SU-DHL-6 (cell line): ENCODE results near the gene POU3F4.
A peak's percentile ranks its signal among the peaks of the same experiment; 100 is the strongest.

Source experiments
- H2AFZ ChIP-seq: fragments of 200-600 bp; sonication (generic); 2 replicates; pipeline ENCODE4 v1.6.1; 2014; ENCODE audit warnings: low read depth, mild to moderate bottlenecking, moderate library complexity, mixed read lengths, antibody characterized with exemption, low read length; ENCODE audit not compliant: severe bottlenecking
- H3F3A ChIP-seq: fragments of 200-600 bp; shearing (Covaris generic); 2 replicates; pipeline ENCODE4 v1.6.0; 2016; ENCODE audit warnings: antibody characterized with exemption, mild to moderate bottlenecking; ENCODE audit not compliant: insufficient read depth
- H3K27ac ChIP-seq: fragments of 200-600 bp; sonication (generic); 2 replicates; pipeline ENCODE4 v1.5.1; 2016; ENCODE audit warnings: low read depth, mild to moderate bottlenecking, low read length, moderate library complexity, mixed read lengths
- H3K27me3 ChIP-seq: fragments of 200-600 bp; sonication (generic), shearing (Covaris generic); 2 replicates; pipeline ENCODE4 v1.6.0; 2014; ENCODE audit warnings: mild to moderate bottlenecking, low read length
- H3K36me3 ChIP-seq: fragments of 200-600 bp; sonication (generic); 2 replicates; pipeline ENCODE4 v1.6.1; 2014; ENCODE audit warnings: mild to moderate bottlenecking, low read length, mixed read lengths
- H3K4me2 ChIP-seq: fragments of 300-600, 200-600 bp; shearing (Covaris generic), sonication (generic); 2 replicates; pipeline ENCODE4 v1.6.0; 2014; ENCODE audit warnings: low read length, low read depth, mild to moderate bottlenecking; ENCODE audit not compliant: poor library complexity, severe bottlenecking
- H3K4me3 ChIP-seq: fragments of 200-600 bp; sonication (generic); 2 replicates; pipeline ENCODE4 v1.5.1; 2014; ENCODE audit warnings: antibody characterized with exemption, low read length, mild to moderate bottlenecking, mixed read lengths; ENCODE audit not compliant: insufficient read depth, poor library complexity, severe bottlenecking
- H3K79me2 ChIP-seq: fragments of 200-600 bp; sonication (generic); 2 replicates; pipeline ENCODE4 v1.6.1; 2014; ENCODE audit warnings: mild to moderate bottlenecking, low read length, moderate library complexity; ENCODE audit not compliant: insufficient read depth
- H3K9ac ChIP-seq: fragments of 200-600 bp; sonication (generic); 2 replicates; pipeline ENCODE4 v1.7.0; 2014; ENCODE audit warnings: mild to moderate bottlenecking, low read length
- H3K9me2 ChIP-seq: fragments of 200-600 bp; sonication (generic); replicated peaks from 2 replicates; pipeline ENCODE4 v1.6.1; 2014; ENCODE audit warnings: low read length; ENCODE audit not compliant: insufficient read depth
- H3K9me3 ChIP-seq: fragments of 200-600 bp; sonication (generic); 2 replicates; pipeline ENCODE4 v1.6.1; 2014; ENCODE audit warnings: low read length, mixed read lengths; ENCODE audit not compliant: insufficient read depth
- H4K20me1 ChIP-seq: fragments of 200-600 bp; sonication (generic); 2 replicates; pipeline ENCODE4 v1.6.1; 2014; ENCODE audit warnings: low read depth, mild to moderate bottlenecking, antibody characterized with exemption, low read length, moderate library complexity, mixed read lengths
- EZH2phosphoT487 ChIP-seq: fragments of 200-600 bp; sonication (generic), shearing (Covaris generic); conservative IDR thresholded peaks from 2 replicates; pipeline ENCODE4 v1.6.1; 2018; ENCODE audit warnings: mild to moderate bottlenecking, antibody characterized with exemption, low read length, moderate library complexity, mixed read lengths
- TF ChIP-seq, protein P1 (sequence below): fragments of 200-600 bp; sonication (generic); IDR thresholded peaks from one replicate; pipeline ENCODE4 v1.5.1; 2017; ENCODE audit warnings: antibody characterized with exemption, mild to moderate bottlenecking, low read length, moderate library complexity; ENCODE audit not compliant: insufficient read depth, poor library complexity, severe bottlenecking

POU3F4 gene

GRCh38 chrX:83508006-83508405, at the start of gene POU3F4:
TSS of gene POU3F4 (plus strand) at chrX:83508290. CDS start at chrX:83508325, 35 bp downstream.
- no peaks in the 10 kb centered on the region for H3K27me3 ChIP-seq
- H3F3A ChIP-seq = no peaks in the 10 kb centered on the region
- no peaks in the 10 kb centered on the region for H3K36me3 ChIP-seq
- H4K20me1 ChIP-seq = no peaks in the 10 kb centered on the region
- H3K79me2 ChIP-seq = no peaks in the 10 kb centered on the region
- H3K9ac ChIP-seq = no peak within 1 kb of the TSS
- no peaks in the 10 kb centered on the region for H3K9me2 ChIP-seq
- H3K4me3 ChIP-seq = no peak within 1 kb of the TSS
- no peak within 1 kb of the TSS for H3K4me2 ChIP-seq
- H3K9me3 ChIP-seq = no peaks in the 10 kb centered on the region
- TF ChIP-seq, protein P1, sequence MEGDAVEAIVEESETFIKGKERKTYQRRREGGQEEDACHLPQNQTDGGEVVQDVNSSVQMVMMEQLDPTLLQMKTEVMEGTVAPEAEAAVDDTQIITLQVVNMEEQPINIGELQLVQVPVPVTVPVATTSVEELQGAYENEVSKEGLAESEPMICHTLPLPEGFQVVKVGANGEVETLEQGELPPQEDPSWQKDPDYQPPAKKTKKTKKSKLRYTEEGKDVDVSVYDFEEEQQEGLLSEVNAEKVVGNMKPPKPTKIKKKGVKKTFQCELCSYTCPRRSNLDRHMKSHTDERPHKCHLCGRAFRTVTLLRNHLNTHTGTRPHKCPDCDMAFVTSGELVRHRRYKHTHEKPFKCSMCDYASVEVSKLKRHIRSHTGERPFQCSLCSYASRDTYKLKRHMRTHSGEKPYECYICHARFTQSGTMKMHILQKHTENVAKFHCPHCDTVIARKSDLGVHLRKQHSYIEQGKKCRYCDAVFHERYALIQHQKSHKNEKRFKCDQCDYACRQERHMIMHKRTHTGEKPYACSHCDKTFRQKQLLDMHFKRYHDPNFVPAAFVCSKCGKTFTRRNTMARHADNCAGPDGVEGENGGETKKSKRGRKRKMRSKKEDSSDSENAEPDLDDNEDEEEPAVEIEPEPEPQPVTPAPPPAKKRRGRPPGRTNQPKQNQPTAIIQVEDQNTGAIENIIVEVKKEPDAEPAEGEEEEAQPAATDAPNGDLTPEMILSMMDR = no peak
- no peak for TF ChIP-seq EZH2phosphoT487
- no peak within 1 kb of the TSS for H2AFZ ChIP-seq
- no peak within 1 kb of the TSS for H3K27ac ChIP-seq

GRCh38 chrX:83469551-83469950, 38.5 kb upstream of the POU3F4 start:
- H3K79me2 ChIP-seq = no peaks in the 10 kb centered on the region
- H3K9ac ChIP-seq = no peak overlapping the region
- H3K9me3 ChIP-seq = no peaks in the 10 kb centered on the region
- H3K4me3 ChIP-seq = no peak overlapping the region
- no peaks in the 10 kb centered on the region for H3K36me3 ChIP-seq
- H4K20me1 ChIP-seq = no peaks in the 10 kb centered on the region
- no peak overlapping the region for H3K4me2 ChIP-seq
- no peak overlapping the region for H3K27ac ChIP-seq
- no peaks in the 10 kb centered on the region for H3K9me2 ChIP-seq
- H3K27me3 ChIP-seq = no peaks in the 10 kb centered on the region
- TF ChIP-seq, protein P1 = peak; percentile 18
- no peak for TF ChIP-seq EZH2phosphoT487
- no peaks in the 10 kb centered on the region for H3F3A ChIP-seq
- no peak overlapping the region for H2AFZ ChIP-seq

- H3K27me3 ChIP-seq = no peaks in the 10 kb centered on the region
- H3K9ac ChIP-seq = no peak overlapping the region
- H3K79me2 ChIP-seq = no peaks in the 10 kb centered on the region
- no peak for TF ChIP-seq EZH2phosphoT487
- H4K20me1 ChIP-seq = no peaks in the 10 kb centered on the region
- H3K4me2 ChIP-seq = no peak overlapping the region
- H3K27ac ChIP-seq = no peak overlapping the region
- no peak overlapping the region for H2AFZ ChIP-seq
- no peaks in the 10 kb centered on the region for H3K36me3 ChIP-seq
- H3K9me3 ChIP-seq = no peaks in the 10 kb centered on the region
- H3K9me2 ChIP-seq = no peaks in the 10 kb centered on the region
- H3F3A ChIP-seq = no peaks in the 10 kb centered on the region
- no peak overlapping the region for H3K4me3 ChIP-seq
Measured at GRCh38 chrX:83495898-83496297, 12.2 kb upstream of the POU3F4 start.

- Histone ChIP-seq H3K4me3 (no peak overlapping the region), H3K27me3 (no peaks in the 10 kb centered on the region), H3K9ac (no peak overlapping the region), H3K4me2 (no peak overlapping the region), H3K9me3 (no peaks in the 10 kb centered on the region), H3K27ac (no peak overlapping the region), H3K79me2 (no peaks in the 10 kb centered on the region), H3K9me2 (no peaks in the 10 kb centered on the region), H3K36me3 (no peaks in the 10 kb centered on the region), H4K20me1 (no peaks in the 10 kb centered on the region), H2AFZ (no peak overlapping the region), H3F3A (no peaks in the 10 kb centered on the region)
- TF ChIP-seq, protein P1 = no peak
- TF ChIP-seq EZH2phosphoT487 = no peak
Measured at GRCh38 chrX:83501003-83501402, 7.1 kb upstream of the POU3F4 start.
